Ammon's horn (tissue), 1 donor: ENCODE measurements around the gene VSX2.

Experiments
- DNase-seq: peaks from one replicate; pipeline ENCODE4 v3.0.0-alpha.2; 2016; ENCODE audit warnings: low spot score

VSX2 gene

GRCh38 chr14:74221741-74222140, 17.5 kb upstream of the VSX2 start:
- DNase-seq, result no peak

DNA sequence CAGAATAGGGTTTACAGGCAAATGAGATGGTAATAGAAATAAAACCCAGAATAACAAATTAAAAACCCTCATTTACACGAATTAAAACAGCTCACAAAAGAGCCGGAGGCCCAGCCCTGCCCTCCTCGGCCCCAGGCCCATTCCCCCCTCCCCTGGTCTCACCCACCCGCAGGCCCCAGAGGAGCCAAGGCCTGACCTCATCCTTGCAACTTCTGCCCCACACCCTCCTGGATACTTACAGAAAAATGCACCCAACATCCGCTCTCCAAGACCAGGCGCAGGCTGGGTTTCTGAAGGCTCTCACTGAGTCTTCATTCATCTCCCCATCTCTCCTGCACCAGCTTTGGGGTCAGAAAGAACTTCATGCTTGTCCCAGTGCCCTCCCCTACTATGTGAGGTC, 16.2 kb upstream of the VSX2 start:
- no peak for DNase-seq

GRCh38 chr14:74231784-74232183, 7.5 kb upstream of the VSX2 start:
- DNase-seq, result no peak

- no peak for DNase-seq
Measured at GRCh38 chr14:74235017-74235416, 4.2 kb upstream of the VSX2 start.

GRCh38 chr14:74237441-74237840, 1.8 kb upstream of the VSX2 start:
- DNase-seq, result no peak

DNA sequence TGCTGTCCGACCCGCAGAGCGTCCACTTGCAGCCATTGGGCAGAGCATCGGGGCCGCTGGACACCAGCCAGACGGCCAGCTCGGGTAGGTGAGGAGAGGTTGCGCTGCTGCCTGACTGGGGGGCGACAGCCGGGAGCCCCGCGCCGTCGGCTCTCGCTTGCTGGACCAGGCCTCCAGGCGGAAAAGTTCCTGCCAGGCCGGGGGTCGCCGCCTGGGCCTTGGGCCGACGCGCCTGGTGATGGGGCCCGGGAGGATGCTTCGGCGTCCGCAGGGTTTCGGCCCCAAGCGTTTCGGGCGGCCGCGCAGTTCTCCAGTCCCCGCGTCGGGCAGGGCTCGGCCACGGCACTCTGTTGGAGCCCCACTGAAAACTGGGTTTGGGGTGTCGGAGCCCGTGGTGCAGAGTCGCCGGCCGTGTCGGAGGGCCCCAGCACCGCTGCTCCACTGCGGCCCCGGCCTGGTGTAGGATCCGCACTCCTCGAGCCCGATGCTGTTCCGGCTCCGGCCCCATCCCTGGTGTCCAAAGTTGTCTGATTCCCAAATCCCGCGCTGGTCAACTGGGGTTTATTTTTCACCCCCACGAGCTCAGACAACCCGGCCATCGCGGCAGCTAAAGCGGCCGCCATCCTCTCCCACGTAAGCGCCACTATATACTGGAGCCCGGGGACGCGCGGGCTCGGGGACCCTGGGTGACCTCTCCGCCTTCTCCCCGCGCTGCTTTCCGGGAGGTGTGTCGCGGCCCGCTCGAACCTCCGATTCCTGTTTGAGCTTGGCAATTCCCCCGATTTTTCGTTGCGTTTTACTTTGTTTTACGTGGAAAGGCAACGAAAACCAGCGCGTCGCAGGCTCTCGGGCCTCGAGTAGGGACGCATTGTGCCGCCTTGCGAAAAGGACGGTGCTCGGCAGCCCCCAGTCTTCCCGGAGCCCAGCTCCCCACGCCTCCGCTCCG, 872 bp downstream of the VSX2 start:
- DNase-seq, result no peak

DNA sequence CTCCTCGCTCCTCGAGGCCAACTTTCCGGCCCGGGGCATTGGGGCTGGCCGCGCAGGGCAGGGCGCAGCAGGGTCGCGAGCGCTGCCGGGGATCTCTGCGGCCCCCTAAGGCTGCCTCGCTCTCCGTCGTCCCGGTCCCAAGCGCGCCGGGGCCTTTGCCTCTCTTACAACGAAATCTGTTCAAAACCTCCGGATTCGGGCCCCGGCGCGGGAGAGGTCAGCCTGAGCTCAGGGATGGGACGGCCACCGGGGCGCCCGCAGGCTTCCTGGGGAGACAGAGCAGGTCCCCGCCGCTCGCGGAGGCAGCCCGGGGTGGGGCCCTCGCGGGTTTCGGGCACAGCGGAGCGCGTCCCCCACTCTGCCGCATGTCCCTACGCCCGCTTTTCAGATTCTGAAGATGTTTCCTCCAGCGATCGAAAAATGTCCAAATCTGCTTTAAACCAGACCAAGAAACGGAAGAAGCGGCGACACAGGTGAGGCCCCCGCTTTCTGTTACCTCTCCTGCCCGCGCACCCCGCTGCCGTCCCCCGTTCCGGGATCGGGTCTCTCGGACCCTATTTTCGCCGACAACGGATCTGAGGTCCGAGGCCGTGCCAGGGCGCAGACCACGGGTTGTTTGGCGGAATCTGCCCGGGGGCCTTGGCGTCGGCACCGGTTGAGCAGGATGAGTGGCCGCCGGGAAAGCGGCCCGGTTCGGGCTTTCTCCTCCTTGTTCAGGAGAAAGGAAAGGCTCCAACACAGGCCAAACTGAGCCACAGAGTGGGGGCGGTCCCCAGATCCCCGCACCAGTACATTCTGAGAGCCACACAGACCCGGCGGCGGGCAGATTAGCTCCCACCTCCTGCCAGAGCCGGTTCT, 1.8 kb downstream of the VSX2 start:
- DNase-seq, result no peak

GRCh38 chr14:74241652-74242017, 2.4 kb downstream of the VSX2 start:
- no peak for DNase-seq

- no peak for DNase-seq
Measured at GRCh38 chr14:74242021-74242779, 3.0 kb downstream of the VSX2 start.

GRCh38 chr14:74242780-74243042, 3.5 kb downstream of the VSX2 start:
- DNase-seq, result no peak

DNA sequence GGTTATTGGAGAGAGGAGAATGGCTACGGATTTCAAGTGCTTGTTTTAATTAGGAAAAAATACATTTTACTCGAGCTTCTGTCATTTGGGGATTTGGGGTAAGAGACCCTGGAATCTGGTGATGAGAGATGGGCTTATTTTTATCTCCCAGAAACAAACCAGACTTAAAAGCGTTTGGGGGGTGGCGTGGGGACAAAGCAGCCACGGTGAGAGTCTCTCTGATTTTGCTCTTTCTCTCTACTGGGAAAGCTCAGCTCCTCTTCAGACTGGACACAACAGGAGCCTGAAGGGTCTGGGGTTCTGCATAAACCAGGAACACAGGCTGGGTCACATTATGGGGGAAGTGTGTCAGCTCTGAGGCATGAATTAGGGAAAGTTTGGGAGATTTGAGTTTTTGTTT, 3.8 kb downstream of the VSX2 start:
- DNase-seq, result no peak

GRCh38 chr14:74244115-74244514, 4.9 kb downstream of the VSX2 start:
- DNase-seq, result no peak

- no peak for DNase-seq
Measured at GRCh38 chr14:74245292-74245691, 6.0 kb downstream of the VSX2 start.

DNA sequence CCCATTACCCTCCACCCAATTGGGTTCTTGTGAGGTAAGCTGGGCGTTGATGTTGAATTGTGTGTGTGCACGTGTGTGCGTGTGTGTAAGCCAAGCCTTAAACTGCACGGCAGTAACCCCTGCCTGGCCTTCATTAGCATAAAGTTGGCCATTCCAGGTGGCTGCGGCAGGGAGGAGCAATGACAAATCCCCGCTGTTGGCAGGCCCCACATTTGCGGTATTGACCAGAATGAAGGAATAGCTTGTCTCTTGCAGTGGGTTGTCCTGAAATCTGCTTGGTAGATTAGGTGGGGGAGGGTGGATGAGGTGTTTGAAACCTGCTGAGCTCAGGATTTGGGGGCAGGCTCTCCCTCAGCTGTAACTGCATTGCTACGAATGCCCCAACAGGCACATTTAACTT, 7.3 kb downstream of the VSX2 start:
- no peak for DNase-seq

DNA sequence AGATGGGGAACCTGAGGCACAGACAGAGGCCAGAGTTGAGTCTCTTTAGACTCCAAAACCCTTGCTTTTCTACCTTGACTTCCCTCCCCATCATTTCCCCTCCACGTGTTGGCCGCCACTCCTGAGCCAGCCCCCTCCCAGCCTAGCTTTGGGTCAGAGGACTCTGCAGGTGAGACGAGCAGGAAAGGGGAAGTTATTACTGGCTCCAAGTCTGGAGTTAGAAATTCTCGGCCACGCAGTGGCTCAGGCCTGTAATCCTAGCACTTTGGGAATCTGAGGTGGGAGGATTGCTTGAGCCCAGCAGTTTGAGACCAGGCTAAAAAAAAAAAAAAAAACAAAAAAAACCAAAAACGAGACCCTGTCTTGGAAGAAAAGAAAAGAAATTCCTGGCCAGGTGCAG, 8.8 kb downstream of the VSX2 start:
- DNase-seq, result no peak

- no peak for DNase-seq
Measured at GRCh38 chr14:74249433-74250375, 10.5 kb downstream of the VSX2 start.

DNA sequence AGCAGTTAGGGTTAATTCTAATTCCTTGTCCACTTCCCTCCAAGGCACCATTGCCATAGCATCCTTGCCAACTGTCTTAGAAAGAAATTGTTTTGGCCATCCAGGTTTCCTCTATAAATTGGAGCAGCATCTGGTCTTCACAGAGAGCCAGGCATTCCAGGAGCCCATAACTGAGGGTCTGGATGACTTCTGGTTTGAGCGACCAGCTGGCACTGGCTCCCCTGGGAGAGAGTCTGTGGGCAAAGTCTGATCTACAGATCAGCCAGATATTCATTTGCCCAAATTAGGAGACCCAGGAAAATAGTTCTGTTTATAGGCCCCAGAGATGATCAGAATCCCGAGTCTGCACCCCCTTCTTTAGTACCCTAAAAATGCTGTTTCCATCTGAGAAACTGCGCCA, 16.0 kb downstream of the VSX2 start:
- DNase-seq, result no peak

DNA sequence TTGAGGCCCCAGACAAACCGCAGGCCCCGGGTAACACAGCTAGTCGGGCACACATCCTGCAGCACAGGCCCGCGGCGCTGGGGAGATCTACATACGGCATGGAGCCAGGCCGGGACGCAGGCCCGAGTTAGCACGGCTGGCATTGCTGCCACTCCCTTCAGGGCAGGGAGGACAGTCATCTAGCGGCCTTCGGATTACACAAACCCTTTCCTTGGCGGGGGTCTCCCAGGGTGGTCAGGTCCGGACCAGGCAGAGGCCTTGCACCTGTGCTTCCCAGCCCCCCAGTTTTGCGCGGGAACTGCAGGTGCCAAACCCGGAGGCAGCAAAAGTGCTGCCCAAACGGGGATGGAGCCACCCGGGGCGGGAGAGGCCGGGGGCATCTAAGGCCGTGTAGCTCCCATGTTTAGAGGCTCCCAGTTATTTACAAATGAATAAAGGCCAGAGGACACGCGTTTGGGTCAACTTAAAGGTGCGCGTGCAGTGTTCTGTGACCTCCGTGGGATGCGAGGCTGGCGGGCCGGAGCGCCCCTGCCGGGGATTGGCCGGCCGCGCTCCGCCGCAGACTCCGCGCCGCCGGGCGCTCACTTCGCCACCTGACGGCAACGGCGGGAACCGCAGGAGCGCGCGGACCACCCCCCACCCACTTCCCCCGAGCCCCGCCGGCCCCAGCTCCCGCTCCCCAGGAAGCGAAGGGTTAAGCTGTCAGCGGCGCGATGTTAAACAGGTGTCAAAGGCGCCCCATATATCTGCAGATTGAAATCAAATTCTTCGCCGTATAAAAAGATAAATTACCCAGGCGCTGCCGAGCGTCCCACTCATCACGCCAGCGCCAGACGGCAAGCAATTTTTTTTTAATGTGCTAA, 18.1 kb downstream of the VSX2 start:
- peak; percentile 43 for DNase-seq

DNA sequence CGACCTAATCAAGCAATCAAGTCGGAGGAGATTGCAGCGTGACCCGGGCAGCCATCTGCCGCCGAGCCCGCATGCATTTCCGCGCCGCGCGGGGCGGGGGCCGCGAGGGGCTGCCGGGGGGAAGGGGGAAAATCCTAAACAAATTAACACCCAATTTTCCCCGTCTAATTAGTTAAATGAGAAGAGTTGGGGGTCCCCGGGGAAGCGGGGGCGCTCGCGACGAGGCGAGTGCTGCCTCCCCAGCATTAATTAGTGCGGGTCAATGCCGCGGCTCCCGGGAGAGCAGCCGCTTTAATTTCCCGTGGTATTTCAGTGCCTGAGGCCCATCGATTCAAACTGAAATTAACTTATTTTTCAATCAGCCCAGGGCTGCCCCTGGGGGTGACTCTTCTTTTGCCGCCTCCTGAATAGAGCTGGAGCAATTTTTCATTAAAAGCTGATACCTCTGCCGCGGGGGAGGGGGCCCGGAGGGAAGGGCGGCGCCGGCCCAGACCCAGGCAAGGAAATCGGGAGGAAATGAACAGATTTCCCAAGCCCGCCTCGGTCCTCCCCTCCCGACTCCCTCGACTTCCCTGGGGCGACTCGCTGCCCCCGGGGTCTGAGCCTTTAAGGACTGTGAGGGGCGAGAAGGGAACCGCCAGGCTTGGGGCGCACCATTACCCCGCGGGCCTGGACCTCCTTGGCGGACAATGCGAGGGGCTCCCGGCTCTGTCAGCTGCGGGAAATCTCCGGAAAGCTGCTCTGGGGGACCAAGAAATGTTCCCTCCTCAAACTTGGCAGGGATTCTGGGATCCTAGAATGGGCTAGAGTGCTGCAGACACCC, 18.9 kb downstream of the VSX2 start:
- no peak for DNase-seq

DNA sequence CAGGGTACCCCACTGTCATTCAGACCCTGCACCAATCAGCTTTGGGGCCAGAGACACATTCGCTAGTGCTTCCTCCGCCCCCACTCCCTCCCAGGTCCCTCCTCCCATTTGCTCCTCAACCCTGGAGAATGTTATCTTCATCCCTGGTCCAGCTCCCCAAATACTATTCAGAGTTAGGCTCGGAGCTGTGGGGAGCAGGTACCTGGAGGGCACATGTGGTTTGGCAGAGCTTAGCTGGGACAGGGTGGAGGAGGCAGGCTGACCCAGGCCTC, 19.5 kb downstream of the VSX2 start:
- DNase-seq, result no peak
